HTERT RPE-1 (cell line): ENCODE measurements around the gene CACNA1A.

Source experiments
- in situ Hi-C: fragments of 300-500 bp; cut with MboI; formaldehyde crosslinking; loops from 4 replicates; pipeline ENCODE4 v1.14.3; 2020; ENCODE audit warnings: low sequenced_read_pairs

The CACNA1A gene

DNA sequence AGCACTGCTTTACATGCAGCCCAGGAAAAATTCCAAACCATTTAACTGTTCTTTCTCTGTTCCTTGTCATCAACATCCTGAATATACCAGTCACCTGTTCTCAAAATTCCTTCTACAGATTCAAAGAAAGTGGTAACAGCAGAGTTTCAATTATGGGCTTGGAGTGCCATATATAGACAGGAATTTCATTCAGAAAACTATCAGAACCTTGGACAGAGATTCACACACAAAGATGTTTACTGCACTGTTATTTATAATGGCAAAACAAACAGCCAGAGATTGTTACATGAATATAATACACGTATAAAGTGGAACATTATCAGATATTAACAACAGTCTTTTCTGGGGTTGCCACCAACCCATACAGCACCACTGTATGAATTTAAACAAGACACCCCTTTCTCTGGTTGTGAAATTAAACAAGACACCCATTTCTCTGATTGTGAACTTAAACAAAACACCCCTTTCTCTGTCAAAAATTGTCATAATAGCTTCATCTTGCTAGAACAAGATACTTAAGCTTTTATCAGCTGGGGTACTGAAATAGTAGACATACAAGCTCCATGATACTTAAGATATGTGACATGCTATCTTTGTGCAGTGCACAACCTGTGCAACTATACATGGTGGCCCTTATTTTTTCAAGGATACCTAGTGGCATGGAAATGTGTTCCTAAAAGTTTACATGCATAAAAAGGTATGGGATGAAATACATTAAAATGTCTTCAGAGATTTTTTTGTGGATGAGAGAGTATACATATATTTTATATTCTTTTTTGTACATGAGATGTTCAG, 12.6 kb downstream of the CACNA1A start:
- in situ Hi-C loops: no loop called here

DNA sequence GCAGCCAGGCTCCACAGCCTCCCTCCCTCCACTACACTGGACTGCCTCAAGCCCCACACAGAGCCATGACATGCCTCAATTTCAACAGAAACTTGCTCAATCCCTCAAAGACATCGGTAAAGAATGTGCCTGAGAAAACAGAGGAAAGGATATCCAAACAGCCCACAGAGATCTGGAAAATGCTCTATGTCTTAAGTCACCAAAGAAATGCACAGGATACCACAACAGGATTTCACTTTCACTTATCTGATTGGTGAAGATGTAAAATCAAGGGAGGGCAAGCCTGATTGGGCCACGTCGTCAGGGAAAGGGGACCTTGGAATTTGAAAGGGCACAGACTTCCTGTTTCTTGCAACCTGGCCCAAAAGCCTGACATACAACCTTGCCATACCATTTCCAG, 14.2 kb downstream of the CACNA1A start:
- in situ Hi-C loops: no loop called here

DNA sequence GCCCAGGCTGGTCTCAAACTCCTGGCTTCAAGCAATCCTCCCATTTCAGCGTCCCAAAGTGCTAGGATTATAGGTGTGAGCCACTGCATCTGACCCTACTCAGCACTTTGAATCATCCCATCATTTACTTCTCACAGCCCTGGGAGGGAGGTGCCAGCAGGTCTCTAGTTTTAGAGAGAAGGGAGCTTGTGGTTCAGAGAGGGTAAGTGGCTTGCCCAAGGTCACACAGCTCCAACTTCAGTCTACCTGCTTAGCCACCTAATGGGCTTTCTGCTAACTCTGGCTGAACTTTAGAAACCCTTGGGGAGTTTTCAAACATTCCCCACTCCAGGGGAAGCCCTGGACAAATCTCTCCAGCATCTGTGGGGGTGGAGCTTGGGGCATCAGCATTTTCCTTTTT, 18.3 kb downstream of the CACNA1A start:
- in situ Hi-C loops: no loop called here

DNA sequence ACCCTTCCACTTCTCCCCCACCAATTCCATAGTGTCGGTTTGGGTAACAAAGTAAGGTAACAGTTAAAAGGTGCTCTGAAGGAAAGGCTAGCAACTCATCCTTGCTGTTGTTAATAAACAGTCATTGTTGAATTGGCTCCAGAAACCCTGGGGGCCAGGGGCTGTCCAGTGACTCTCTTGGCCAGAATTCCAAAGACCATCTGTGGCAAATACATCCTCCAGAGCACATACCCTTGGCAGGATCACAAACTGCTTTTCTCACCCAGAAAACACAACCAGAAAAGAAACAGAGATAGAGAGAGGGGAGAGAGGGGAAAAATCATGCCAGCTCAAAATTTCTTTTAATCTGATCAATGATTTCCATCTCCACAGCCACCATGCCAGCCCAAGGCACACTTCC, 22.1 kb downstream of the CACNA1A start:
- in situ Hi-C loops: no loop called here

DNA sequence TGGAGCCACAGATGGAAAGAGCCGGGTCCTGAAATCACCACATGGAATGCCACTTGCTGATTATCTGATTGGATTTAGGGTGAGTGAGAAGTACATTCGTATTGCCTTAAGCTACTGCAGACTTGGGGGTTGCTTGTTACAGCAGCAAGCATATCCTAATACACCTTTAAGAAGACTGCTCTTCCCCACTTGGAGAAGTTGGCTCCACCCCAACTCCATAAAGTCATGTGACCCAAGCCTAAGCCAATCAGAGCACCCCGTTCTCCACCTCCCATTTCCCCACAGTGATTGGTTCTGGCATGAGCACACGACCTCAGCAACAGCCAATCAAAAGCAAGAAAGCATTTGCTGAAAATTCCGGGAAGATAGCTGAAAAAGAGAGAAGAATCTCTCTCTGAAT, 23.1 kb downstream of the CACNA1A start:
- in situ Hi-C loops: no loop called here

DNA sequence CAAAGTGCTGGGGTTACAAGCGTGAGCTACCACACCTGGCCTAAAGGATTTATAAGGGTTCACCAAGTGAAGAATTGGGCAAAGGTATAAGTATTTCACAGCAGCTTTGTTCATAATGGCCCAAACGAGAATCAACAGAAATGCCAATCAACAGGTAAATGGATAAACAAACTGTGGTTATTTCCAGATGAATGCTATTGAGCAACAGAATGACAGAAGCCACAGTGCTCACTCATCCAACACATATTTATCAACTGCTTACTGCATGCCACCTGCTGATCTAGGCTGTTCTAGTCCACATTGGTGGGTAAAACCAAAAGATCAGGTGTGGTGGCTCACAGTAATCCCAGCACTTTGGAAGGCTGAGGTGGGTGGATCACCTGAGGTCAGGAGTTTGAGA, 27.7 kb downstream of the CACNA1A start:
- in situ Hi-C loops: no loop called here

DNA sequence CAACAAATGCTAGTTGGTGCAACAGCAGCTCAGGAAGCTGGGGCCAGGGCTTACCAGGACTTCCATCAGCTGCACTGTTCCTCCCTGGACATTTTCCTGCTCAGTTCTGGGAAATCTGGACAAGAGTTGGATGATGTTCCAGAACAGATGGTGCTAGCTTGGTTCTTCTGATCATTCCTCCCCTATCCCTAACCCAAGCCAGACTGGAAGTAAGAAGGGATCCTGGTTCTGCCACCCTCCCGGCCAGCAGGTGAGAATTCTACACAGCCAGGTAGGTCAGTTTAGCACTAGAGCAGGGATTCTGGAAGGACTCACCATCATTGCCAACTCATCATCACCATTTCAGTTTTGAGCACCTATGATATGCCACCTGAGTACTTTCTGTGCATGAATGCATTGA, 30.2 kb downstream of the CACNA1A start:
- in situ Hi-C loops: no loop called here

DNA sequence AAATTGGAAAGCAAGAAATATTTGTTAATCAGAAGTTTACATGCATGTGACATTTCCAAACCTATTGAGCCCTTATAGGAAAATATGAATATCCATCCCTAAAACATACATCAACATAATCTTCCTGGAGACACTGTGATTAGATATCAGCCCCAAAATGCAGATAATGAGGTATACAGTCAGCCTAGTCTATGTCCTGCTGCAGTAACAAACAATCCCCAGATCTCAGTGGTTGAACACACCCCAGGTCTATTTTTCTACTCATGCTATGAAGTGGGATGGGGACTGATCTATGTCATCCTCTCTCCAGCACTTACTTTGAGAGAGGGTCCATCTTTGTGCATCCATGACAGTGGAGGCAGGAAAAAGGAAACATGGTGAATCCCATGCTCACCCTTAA, 31.2 kb downstream of the CACNA1A start:
- in situ Hi-C loops: no loop called here

DNA sequence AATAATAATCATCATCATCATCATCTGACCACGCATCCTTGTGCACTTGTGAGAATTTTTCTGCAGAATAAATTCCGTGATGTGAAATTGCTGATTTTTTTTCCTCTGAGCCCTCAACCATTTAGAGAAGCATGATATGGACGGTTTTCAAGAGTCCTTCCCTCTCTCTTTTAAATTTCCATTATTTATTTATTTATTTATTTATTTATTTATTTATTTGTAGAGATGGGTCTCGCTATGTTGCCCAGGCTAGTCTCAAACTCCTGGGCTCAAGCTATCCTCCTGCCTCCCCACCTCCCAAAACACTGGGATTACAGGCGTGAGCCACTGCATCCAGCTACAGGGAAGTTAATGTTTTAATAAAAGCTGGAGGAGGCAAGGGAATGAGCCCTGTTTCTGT, 39.6 kb downstream of the CACNA1A start:
- in situ Hi-C loops: no loop called here

DNA sequence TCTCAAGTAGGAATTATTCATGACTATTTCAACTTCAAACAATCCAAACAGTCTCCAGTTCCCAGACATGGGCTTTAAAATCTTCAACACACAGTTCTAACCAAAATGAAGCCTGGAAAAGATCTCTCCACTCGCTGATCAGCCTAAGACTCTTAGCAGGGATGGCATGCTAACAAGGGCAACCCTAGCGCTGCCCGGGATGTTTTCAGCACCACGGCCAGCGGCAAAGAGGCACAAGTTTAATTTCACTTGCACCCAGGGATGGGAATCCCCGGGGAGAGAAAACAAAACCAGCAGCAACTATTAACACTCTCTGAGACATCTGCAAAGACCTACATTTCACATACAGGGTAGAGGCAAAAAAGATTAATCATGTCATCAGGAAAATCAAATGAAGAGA, 43.0 kb downstream of the CACNA1A start:
- in situ Hi-C loops: no loop called here

DNA sequence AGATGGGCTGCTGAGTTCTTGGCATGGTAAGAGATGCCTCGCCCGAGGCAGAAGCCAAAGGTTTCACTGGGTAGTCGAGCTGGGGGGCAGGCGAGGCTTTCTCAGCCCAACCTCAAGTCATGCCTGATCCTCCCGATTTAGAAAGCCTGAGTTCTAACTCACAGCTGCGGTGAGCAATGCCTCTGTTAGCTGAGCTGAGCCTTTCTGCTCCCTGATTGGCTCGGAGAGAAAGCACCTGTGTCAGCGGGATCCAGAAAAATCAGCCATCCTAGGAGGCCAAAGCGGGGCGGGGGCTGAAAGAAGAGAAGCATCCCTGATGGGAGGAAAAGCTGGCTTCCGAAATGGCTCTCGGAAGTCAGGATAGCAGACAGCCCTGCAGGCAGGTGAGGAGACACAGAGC, 44.7 kb downstream of the CACNA1A start:
- in situ Hi-C loops: no loop called here

DNA sequence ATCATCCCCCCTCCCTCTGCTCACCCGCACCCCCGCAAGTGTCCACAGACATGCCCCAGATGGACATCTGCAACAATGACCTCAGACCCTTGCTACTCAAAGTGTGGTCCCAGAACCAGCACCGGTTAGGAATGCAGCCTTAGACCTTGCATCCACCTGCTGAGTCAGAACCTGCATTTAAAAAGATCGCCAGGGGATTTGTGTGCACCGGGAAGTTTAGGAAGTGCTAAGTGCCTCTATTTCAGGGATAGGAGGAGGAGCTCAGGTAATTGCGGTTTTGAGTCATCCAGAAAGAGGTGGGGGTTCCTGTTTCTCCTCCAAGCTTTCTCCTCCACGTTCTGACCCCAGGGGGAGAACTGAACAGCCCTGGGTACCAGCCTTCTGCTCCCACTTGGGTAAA, 46.2 kb downstream of the CACNA1A start:
- in situ Hi-C loops: no loop called here

DNA sequence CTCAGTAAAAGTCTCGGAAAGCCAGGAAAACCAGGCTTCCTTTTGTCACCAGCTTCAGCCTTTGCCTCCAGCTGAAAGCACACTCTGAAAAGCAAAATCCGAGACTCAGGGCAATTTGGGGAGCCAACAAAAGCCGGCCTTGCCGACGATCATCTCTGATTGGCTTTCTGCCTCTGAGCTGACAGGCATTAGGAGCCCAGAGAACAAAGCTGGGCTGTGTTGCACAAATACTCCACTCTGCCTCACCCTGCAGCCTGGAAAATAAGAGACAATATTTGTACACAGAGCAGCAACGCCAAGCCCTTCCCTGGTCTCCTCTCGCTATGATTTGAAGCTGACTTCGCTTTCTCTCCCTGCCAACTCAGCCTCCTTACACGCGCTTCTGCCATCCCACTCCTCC, 46.9 kb downstream of the CACNA1A start:
- in situ Hi-C loops: no loop called here

DNA sequence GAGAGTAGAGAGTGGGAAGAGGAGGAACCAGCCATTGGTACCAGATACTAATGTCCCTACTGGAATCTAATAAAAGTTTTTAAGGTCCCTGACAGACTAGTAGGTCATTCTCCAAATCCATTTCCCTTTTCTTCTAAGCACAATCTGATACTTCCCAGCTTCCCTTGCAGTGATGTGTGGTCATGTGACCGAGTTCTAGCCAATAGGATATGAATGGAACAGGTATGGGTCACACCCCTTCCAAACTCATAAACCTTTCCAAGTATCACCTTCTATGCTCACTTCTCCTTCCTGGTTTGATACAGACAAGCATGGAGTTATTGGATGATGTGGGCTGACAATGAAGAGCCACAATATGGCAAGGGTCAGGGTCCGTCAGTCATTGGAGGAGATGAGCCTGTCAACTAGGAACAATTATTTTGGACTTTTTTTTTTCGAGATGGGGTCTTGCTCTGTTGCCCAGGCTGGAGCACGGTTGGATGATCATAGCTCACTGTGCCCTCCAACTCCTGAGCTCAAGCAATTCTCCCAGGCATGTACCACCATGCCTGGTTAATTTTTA, 54.8 kb downstream of the CACNA1A start:
- in situ Hi-C loops: no loop called here

DNA sequence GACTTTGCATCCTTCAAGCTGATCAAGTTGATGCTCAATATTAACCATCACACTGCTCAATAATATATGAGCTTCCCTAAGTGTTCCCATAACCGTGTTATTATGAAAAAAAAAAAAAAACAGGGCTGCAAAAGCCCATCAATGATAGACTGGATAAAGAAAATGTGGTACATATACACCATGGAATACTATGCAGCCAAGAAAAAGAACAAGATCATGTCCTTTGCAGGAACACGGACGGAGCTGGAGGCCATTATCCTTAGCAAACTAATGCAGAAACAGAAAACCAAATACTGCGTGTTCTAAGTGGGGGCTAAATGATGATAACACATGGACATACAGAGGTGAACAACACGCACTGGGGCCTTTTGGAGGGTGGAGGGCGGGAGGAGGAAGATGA, 58.3 kb downstream of the CACNA1A start:
- in situ Hi-C loops: no loop called here

DNA sequence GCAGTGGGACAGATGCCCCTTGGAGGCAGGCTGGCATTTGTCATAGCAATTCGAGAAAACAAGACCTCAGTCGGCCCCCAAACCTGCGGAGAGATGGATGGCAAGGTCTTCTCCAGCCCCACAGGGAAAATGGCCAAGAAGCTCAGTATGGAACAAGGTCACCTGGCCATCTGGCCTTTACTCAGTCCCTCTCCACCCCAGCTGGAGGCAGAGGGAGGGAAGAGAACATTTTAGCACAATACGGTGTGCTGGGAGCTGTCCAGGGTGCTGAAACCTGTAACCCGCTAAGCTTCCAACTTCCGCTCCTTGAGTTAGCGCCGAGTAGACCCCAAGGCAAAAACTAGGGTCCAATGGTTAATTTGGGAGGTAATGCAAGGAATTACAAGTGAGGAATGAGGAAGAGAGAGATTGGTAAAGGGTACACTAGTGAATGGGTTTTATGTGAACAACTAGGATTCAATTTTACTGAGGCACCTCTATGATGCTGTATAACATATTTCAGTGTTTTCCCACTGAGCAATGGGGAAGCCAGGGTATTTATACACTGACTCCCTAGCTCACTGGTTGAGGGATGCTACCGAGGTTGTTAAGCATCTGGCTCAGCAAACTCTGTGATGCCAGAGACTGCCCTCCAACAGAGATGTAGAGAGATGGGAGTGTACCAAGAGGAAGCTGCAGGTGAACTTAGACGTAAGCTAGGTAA, 64.3 kb downstream of the CACNA1A start:
- in situ Hi-C loops: no loop called here

DNA sequence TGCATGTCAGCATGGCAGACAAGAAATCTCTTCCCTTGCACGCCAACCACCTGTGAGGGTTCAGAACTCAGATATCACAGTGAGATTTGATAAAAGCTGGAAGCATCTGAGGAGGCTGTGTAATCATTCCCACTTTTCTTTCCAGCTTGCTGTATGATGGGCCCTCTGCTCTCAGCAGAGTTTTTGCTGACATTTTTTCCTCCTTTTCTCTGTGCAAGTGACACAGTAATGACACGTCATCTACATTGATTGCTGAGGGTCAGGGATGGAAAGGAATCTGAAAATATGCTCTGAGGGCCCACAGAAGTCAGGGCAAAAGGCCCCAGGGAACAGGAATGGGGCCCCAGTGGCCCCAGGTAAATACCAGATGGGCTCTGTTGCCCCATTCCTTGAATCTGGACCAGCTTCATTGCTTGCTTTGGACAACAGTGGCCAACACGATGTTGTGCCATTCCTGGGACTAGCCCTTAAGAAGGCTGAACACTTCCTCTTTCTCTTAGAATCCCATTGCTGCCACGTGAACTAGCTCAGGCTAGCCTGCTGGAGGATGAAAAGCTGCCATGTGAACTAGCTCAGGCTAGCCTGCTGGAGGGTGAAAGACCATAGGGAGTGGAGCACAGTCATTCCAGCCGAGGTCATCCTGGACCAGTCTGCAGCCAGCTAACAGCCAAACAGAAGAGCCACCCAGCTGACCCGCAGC, 68.2 kb downstream of the CACNA1A start:
- in situ Hi-C loops: no loop called here

DNA sequence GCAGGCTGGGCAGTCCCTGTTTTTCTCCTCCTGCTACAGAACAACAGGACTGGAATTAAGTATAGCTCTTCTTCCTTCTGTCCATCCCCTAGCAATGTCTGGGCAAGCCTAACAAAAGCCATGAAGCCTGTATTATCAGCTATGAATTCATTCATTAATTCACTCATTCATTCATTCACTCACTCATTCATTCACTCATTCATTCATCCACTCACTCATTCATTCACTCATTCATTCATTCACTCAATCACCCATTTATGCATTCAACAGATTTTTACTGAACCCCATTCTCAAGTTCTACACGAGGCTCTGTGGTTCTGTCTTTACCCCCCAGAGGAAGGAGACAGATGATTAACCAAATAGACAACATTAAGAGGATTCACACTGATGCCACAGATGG, 69.9 kb downstream of the CACNA1A start:
- in situ Hi-C loops: no loop called here

DNA sequence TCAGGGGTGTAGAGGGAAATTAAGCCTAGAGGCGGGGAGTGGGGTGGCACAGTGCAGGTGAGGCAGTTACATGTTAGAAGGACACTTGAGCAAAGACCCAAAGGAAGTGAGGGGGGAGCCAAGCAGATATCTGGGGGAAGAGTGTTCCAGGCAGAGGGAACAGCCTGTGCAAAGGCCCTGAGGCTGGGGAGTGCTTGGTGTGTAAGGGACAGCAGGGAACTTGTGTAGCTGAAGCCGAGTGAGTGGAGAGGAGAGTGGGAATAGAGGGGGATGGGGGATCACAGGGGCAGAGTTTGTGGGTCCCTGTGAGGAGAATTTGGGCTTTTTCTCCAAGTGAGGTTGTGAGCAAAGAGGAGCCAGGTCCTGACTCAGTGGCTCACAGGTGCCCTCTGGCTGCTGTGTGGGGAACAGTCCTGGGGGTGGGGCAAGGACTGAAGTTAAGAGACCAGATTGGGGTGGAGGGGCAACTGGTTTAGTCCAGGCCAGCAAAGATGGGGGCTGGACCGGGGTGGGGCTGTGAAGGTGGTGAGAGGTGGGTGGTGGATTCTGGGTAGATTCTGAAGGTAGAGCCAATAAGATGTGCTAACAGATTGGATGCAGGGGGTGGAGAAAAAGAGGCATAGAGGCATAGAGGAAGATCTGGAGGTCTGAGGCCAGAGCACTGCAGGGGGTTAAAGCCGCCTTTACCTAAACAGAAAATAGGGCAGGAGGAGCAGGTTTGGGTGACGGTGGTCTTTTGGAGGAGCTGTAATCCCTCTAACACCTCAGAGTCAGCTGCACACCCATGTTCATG, 75.3 kb downstream of the CACNA1A start:
- in situ Hi-C loops: no loop called here

DNA sequence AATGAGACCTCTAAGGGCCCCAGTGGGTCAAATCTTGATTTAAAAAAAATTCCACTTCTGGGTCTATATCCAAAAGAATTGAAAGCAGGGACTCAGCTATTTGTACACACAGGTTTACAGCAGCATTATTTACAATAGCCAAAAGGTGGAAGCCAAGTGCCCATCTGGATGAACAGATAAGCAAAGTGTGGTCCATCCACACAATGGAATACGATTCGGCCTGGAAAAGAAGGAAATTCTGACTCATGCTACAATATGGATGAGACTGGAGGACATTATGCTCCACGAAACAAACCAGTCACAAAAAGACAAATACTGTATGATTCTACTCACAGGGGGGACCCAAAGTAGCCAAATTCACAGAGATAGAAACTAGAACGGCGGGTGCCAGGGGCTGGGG, 76.7 kb downstream of the CACNA1A start:
- in situ Hi-C loops: no loop called here

DNA sequence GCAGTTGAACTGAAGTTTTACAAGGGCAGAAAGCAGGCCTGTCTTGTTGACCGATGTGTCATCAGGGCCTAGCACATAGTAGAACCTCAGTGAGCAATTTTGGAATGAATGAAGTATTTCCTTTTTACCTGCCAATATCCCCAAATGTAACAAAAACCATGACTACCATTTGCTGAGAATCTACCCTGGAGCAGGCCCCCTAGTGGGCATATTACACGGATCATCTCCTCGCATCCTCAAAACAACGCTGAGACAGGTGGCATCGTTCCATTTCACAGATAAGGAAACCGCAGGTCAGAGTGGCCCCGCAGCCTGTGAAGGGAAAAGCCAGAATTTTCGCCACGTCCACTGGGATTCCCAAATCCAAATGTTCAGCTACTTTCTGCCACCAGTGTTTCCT, 77.9 kb downstream of the CACNA1A start:
- in situ Hi-C loops: no loop called here
